Measurements from ENCODE around the gene LDLRAD1.
"Not testable (repeated sequence)": the region's sequence is repeated elsewhere in the genome, so short reads cannot be mapped to it uniquely, and the experiment has no call there.

Gene LDLRAD1

GRCh38 chr1:54009406-54009805 lies 8.6 kb downstream of the LDLRAD1 start:
- DNase-seq (ENCODE audit: low read depth, low spot score): no peak
- no peak for TF ChIP-seq ZNF274 (IDR thresholded peaks at IDR 0.05; ENCODE audit: low read depth, low read length)
- no peak for TF ChIP-seq SUZ12 (IDR thresholded peaks at IDR 0.05; ENCODE audit: extremely low read depth, insufficient read depth, insufficient read length)

GRCh38 chr1:54008876-54009275 lies 9.1 kb downstream of the LDLRAD1 start:
- no peak overlapping the region for H3K9ac ChIP-seq (ENCODE audit: insufficient read length, low read depth)
- H3K27me3 ChIP-seq (ENCODE audit: insufficient read depth, insufficient read length): peaks cover 18% of the 10 kb centered on the region
- H3K36me3 ChIP-seq (ENCODE audit: insufficient read depth, insufficient read length, low read length): no peaks in the 10 kb centered on the region
- DNase-seq (ENCODE audit: low read depth, low spot score): no peak
- TF ChIP-seq SUZ12 (IDR thresholded peaks at IDR 0.05; ENCODE audit: extremely low read depth, insufficient read depth, insufficient read length) (no peak), YY1 (IDR thresholded peaks at IDR 0.05; ENCODE audit: insufficient read depth, insufficient read length) (no peak), ZNF274 (IDR thresholded peaks at IDR 0.05; ENCODE audit: low read depth, low read length) (no peak)
- peaks cover 13% of the 10 kb centered on the region; the same call in 1 of the 2 replicates for H3K9me3 ChIP-seq (ENCODE audit: insufficient read depth, low read length)
- no peaks in the 10 kb centered on the region for H3K4me1 ChIP-seq (ENCODE audit: insufficient read depth, insufficient read length)
- H3K4me3 ChIP-seq (ENCODE audit: insufficient read length, low read depth): no peak overlapping the region

More at GRCh38 chr1:54009406-54009805, 8.6 kb downstream of the LDLRAD1 start:
- no peaks in the 10 kb centered on the region for H3K4me1 ChIP-seq (ENCODE audit: insufficient read depth, insufficient read length)
- no peaks in the 10 kb centered on the region for H3K36me3 ChIP-seq (ENCODE audit: insufficient read depth, insufficient read length, low read length)
- H3K9me3 ChIP-seq (ENCODE audit: insufficient read depth, low read length): peaks cover 9% of the 10 kb centered on the region; the same call in 1 of the 2 replicates
- peaks cover 18% of the 10 kb centered on the region for H3K27me3 ChIP-seq (ENCODE audit: insufficient read depth, insufficient read length)
- no peak overlapping the region for H3K9ac ChIP-seq (ENCODE audit: insufficient read length, low read depth)
- H3K4me3 ChIP-seq (ENCODE audit: insufficient read length, low read depth): no peak overlapping the region

- TF ChIP-seq SUZ12 (IDR thresholded peaks at IDR 0.05; ENCODE audit: extremely low read depth, insufficient read depth, insufficient read length): no peak
- TF ChIP-seq YY1 (IDR thresholded peaks at IDR 0.05; ENCODE audit: insufficient read depth, insufficient read length): no peak
- Histone ChIP-seq H3K27me3 (ENCODE audit: insufficient read depth, insufficient read length) (peaks cover 18% of the 10 kb centered on the region), H3K36me3 (ENCODE audit: insufficient read depth, insufficient read length, low read length) (no peaks in the 10 kb centered on the region), H3K9ac (ENCODE audit: insufficient read length, low read depth) (no peak overlapping the region), H3K9me3 (ENCODE audit: insufficient read depth, low read length) (peaks cover 13% of the 10 kb centered on the region; the same call in 1 of the 2 replicates), H3K4me3 (ENCODE audit: insufficient read length, low read depth) (no peak overlapping the region), H3K4me1 (ENCODE audit: insufficient read depth, insufficient read length) (peaks cover under 1% of the 10 kb centered on the region)
- no peak for DNase-seq (ENCODE audit: low read depth, low spot score)
These were observed 10.4 kb downstream of the LDLRAD1 start for GRCh38 chr1:54007613-54008012.

- Histone ChIP-seq H3K27me3 (ENCODE audit: insufficient read depth, insufficient read length) (peaks cover 12% of the 10 kb centered on the region), H3K36me3 (ENCODE audit: insufficient read depth, insufficient read length, low read length) (no peaks in the 10 kb centered on the region), H3K4me3 (ENCODE audit: insufficient read length, low read depth) (no peak overlapping the region), H3K9me3 (ENCODE audit: insufficient read depth, low read length) (peaks cover 13% of the 10 kb centered on the region; the same call in 1 of the 2 replicates), H3K4me1 (ENCODE audit: insufficient read depth, insufficient read length) (peaks cover 3% of the 10 kb centered on the region), H3K9ac (ENCODE audit: insufficient read length, low read depth) (no peak overlapping the region)
- no peak for DNase-seq (ENCODE audit: low read depth, low spot score)
- TF ChIP-seq ZNF274 (IDR thresholded peaks at IDR 0.05; ENCODE audit: low read depth, low read length) (no peak), SUZ12 (IDR thresholded peaks at IDR 0.05; ENCODE audit: extremely low read depth, insufficient read depth, insufficient read length) (no peak), YY1 (IDR thresholded peaks at IDR 0.05; ENCODE audit: insufficient read depth, insufficient read length) (no peak)
These were observed 11.5 kb downstream of the LDLRAD1 start for GRCh38 chr1:54006508-54006907.

GRCh38 chr1:54004481-54005049 lies 13.4 kb downstream of the LDLRAD1 start:
- DNase-seq (ENCODE audit: low read depth, low spot score): no peak
- Histone ChIP-seq H3K4me1 (ENCODE audit: insufficient read depth, insufficient read length) (peaks cover 3% of the 10 kb centered on the region), H3K9ac (ENCODE audit: insufficient read length, low read depth) (no peak overlapping the region), H3K36me3 (ENCODE audit: insufficient read depth, insufficient read length, low read length) (no peaks in the 10 kb centered on the region), H3K9me3 (ENCODE audit: insufficient read depth, low read length) (peaks cover 13% of the 10 kb centered on the region; the same call in 1 of the 2 replicates), H3K27me3 (ENCODE audit: insufficient read depth, insufficient read length) (no peaks in the 10 kb centered on the region), H3K4me3 (ENCODE audit: insufficient read length, low read depth) (no peak overlapping the region)
- TF ChIP-seq SUZ12 (IDR thresholded peaks at IDR 0.05; ENCODE audit: extremely low read depth, insufficient read depth, insufficient read length) (no peak), ZNF274 (IDR thresholded peaks at IDR 0.05; ENCODE audit: low read depth, low read length) (no peak), YY1 (IDR thresholded peaks at IDR 0.05; ENCODE audit: insufficient read depth, insufficient read length) (no peak)

- H3K9ac ChIP-seq (ENCODE audit: insufficient read length, low read depth); H3K4me1 ChIP-seq (ENCODE audit: insufficient read depth, insufficient read length); DNase-seq (ENCODE audit: low read depth, low spot score); H3K4me3 ChIP-seq (ENCODE audit: insufficient read length, low read depth); H3K27me3 ChIP-seq (ENCODE audit: insufficient read depth, insufficient read length); H3K36me3 ChIP-seq (ENCODE audit: insufficient read depth, insufficient read length, low read length): not testable (repeated sequence)
- H3K9me3 ChIP-seq (ENCODE audit: insufficient read depth, low read length): peaks cover 13% of the 10 kb centered on the region; the same call in 1 of the 2 replicates
These were observed 14.1 kb downstream of the LDLRAD1 start for GRCh38 chr1:54003750-54004480.

- Histone ChIP-seq H3K9ac (ENCODE audit: insufficient read length, low read depth) (no peak overlapping the region), H3K4me3 (ENCODE audit: insufficient read length, low read depth) (no peak overlapping the region), H3K27me3 (ENCODE audit: insufficient read depth, insufficient read length) (no peaks in the 10 kb centered on the region), H3K9me3 (ENCODE audit: insufficient read depth, low read length) (peaks cover 13% of the 10 kb centered on the region; the same call in 1 of the 2 replicates), H3K36me3 (ENCODE audit: insufficient read depth, insufficient read length, low read length) (no peaks in the 10 kb centered on the region), H3K4me1 (ENCODE audit: insufficient read depth, insufficient read length) (peaks cover 3% of the 10 kb centered on the region)
- TF ChIP-seq YY1 (IDR thresholded peaks at IDR 0.05; ENCODE audit: insufficient read depth, insufficient read length) (no peak), ZNF274 (IDR thresholded peaks at IDR 0.05; ENCODE audit: low read depth, low read length) (no peak), SUZ12 (IDR thresholded peaks at IDR 0.05; ENCODE audit: extremely low read depth, insufficient read depth, insufficient read length) (no peak)
- DNase-seq (ENCODE audit: low read depth, low spot score): no peak
These were observed 14.7 kb downstream of the LDLRAD1 start for GRCh38 chr1:54003249-54003646.

All from NT2/D1 (cell line).